ENCODE measurements around the gene ZCCHC7. TPM values are rescaled to one million over a fixed set of nuclear protein-coding genes. Genes with fewer than 3 reads are reported as not detected.
"Not testable (repeated sequence)": the region's sequence is repeated elsewhere in the genome, so short reads cannot be mapped to it uniquely, and the experiment has no call there.

ZCCHC7 gene
- total RNA-seq, 4 donors from 2014 or later = 12.4 to 56.9 (median 17.7) TPM

DNA sequence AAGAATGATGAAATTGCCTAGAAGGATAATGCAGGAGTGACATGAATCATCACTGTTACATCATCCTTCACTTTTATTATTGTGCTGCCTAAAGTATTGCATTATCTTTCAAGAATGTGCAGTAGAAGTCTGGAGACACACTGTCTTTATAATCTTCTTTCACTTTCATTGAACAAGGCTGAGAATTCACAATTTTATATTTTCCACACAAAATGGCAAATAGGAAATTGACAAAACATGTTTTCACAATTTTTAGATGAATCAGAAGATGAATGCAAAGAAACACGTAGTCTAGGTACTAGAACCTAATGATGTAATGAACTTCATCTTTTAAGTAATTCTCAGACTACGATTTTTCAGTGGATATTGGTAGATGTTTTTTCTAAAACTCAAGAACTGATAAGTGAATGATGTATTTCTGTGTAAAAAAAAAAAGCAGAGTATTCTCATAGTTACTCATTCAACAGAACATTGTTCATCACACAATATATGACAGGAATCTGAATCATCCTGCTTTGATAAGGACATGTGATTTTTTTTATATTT, 170.6 kb downstream of the ZCCHC7 start:
- Histone ChIP-seq H3K9me3 (no peaks in the 10 kb centered on the region), H3K27me3 (no peaks in the 10 kb centered on the region), H3K36me3 (no peaks in the 10 kb centered on the region), H3K4me3 (no peak overlapping the region), H3K27ac (peak overlapping the region in 1 of 4 donors; percentile 24), H3K4me1 (peaks cover 0 to 8% (median 0%) of the 10 kb centered on the region in 4 donors)
- DNase-seq = no peak
- TF ChIP-seq POLR2A (IDR thresholded peaks at IDR 0.05) = no peak
- TF ChIP-seq, protein P1, sequence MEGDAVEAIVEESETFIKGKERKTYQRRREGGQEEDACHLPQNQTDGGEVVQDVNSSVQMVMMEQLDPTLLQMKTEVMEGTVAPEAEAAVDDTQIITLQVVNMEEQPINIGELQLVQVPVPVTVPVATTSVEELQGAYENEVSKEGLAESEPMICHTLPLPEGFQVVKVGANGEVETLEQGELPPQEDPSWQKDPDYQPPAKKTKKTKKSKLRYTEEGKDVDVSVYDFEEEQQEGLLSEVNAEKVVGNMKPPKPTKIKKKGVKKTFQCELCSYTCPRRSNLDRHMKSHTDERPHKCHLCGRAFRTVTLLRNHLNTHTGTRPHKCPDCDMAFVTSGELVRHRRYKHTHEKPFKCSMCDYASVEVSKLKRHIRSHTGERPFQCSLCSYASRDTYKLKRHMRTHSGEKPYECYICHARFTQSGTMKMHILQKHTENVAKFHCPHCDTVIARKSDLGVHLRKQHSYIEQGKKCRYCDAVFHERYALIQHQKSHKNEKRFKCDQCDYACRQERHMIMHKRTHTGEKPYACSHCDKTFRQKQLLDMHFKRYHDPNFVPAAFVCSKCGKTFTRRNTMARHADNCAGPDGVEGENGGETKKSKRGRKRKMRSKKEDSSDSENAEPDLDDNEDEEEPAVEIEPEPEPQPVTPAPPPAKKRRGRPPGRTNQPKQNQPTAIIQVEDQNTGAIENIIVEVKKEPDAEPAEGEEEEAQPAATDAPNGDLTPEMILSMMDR (IDR thresholded peaks at IDR 0.05) = no peak

GRCh38 chr9:37291612-37292238, 171.4 kb downstream of the ZCCHC7 start:
- H3K36me3 ChIP-seq, H3K4me3 ChIP-seq, H3K4me1 ChIP-seq, H3K27me3 ChIP-seq, H3K9me3 ChIP-seq, DNase-seq: not testable (repeated sequence)
- peak overlapping the region in 1 of 4 donors; percentile 13 for H3K27ac ChIP-seq

- Histone ChIP-seq H3K4me3 (no peak overlapping the region), H3K36me3 (no peaks in the 10 kb centered on the region), H3K27me3 (no peaks in the 10 kb centered on the region), H3K4me1 (peaks cover 0 to 8% (median 0%) of the 10 kb centered on the region in 4 donors), H3K27ac (no peak overlapping the region), H3K9me3 (no peaks in the 10 kb centered on the region)
- DNase-seq = no peak
- no peak for TF ChIP-seq POLR2A (IDR thresholded peaks at IDR 0.05)
These were observed 172.5 kb downstream of the ZCCHC7 start for GRCh38 chr9:37292896-37293295.

GRCh38 chr9:37293664-37294524, 173.5 kb downstream of the ZCCHC7 start:
- H3K4me1 ChIP-seq = peaks cover 0 to 8% (median 0%) of the 10 kb centered on the region in 4 donors
- no peak overlapping the region for H3K4me3 ChIP-seq
- H3K36me3 ChIP-seq = no peaks in the 10 kb centered on the region
- H3K27ac ChIP-seq = peak overlapping the region in 2 of 4 donors; percentile 16 to 59
- no peak for TF ChIP-seq POLR2A (IDR thresholded peaks at IDR 0.05)
- TF ChIP-seq, protein P1 (IDR thresholded peaks at IDR 0.05) = no peak
- no peaks in the 10 kb centered on the region for H3K9me3 ChIP-seq
- H3K27me3 ChIP-seq = no peaks in the 10 kb centered on the region
- no peak for DNase-seq

GRCh38 chr9:37295178-37295577, 174.8 kb downstream of the ZCCHC7 start:
- no peaks in the 10 kb centered on the region for H3K9me3 ChIP-seq
- H3K4me3 ChIP-seq = no peak overlapping the region
- peak overlapping the region in 1 of 4 donors; percentile 59 for H3K27ac ChIP-seq
- H3K36me3 ChIP-seq = no peaks in the 10 kb centered on the region
- DNase-seq = no peak
- H3K4me1 ChIP-seq = peaks cover 0 to 8% (median 0%) of the 10 kb centered on the region in 4 donors
- no peak for TF ChIP-seq POLR2A (IDR thresholded peaks at IDR 0.05)
- TF ChIP-seq, protein P1 (IDR thresholded peaks at IDR 0.05) = no peak
- H3K27me3 ChIP-seq = no peaks in the 10 kb centered on the region

DNA sequence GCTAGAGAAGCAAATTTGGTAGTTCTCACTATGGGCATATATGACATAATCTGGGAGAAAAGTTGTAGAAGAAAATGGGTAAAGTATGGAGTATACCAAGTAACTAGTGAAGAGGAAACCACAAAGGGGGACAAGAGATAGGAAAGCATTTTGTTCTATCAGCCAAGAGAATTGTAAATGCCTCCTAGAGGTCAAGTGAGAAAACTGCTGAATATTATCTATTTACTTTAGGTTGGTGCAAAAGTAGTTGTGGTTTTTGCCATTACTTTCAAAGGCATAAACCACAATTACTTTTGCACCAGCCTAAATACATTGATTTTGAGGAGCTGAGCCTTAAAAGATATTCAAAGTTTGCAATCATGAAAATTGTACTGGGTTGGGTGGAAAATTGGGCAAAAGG, 175.4 kb downstream of the ZCCHC7 start:
- H3K27ac ChIP-seq = peak overlapping the region in 1 of 4 donors; percentile 32
- DNase-seq = no peak
- H3K36me3 ChIP-seq = no peaks in the 10 kb centered on the region
- TF ChIP-seq, protein P1 (IDR thresholded peaks at IDR 0.05) = peak in 3 of 6 experiments; percentile 3 to 23 (median 5)
- no peak for TF ChIP-seq POLR2A (IDR thresholded peaks at IDR 0.05)
- H3K9me3 ChIP-seq = no peaks in the 10 kb centered on the region
- H3K4me3 ChIP-seq = no peak overlapping the region
- H3K4me1 ChIP-seq = peaks cover 0 to 12% (median 0%) of the 10 kb centered on the region in 4 donors
- H3K27me3 ChIP-seq = no peaks in the 10 kb centered on the region
